OCI-LY3 (cell line): ENCODE results near the gene ARPC5L.

Source experiments
- EZH2phosphoT487 ChIP-seq: fragments of 200-600 bp; shearing (Covaris generic); IDR thresholded peaks from 2 replicates; pipeline ENCODE4 v1.6.1; 2018; ENCODE audit warnings: antibody characterized with exemption, mixed run types, low read depth
- TF ChIP-seq, protein P1 (sequence below): fragments of 200-600, 300-600 bp; sonication (generic); IDR thresholded peaks from 2 replicates; pipeline ENCODE4 v1.5.1; 2014; ENCODE audit warnings: antibody characterized with exemption, low read length, low read depth

DNA sequence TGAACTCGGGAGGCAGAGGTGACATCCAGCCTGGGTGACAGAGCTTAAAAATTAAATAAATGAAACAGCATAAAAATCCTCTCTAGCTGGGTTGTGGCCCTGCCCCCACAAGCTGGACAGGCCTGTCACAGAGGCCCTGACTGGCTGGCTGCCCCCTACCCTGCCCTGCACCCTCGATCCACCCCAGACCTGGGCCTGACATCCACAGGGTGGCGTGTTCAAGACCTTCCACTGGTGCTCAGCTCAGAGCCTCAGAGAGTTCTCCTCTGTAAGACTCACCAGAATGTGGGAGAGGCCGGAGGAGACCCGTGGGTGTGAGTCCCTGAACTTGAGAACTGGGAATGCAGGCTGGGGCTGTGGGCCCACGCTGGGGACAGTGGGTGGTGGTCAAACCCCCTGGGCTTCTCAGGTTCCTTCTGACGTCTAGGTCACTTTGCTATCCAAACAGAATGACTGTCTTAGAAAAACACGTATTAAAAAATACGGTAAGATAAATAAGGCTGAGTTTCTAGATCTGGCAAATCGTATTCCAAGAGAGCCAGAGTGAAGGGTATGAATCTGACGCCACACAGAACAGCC is 18.4 kb upstream of the ARPC5L start:
- TF ChIP-seq, protein P1, sequence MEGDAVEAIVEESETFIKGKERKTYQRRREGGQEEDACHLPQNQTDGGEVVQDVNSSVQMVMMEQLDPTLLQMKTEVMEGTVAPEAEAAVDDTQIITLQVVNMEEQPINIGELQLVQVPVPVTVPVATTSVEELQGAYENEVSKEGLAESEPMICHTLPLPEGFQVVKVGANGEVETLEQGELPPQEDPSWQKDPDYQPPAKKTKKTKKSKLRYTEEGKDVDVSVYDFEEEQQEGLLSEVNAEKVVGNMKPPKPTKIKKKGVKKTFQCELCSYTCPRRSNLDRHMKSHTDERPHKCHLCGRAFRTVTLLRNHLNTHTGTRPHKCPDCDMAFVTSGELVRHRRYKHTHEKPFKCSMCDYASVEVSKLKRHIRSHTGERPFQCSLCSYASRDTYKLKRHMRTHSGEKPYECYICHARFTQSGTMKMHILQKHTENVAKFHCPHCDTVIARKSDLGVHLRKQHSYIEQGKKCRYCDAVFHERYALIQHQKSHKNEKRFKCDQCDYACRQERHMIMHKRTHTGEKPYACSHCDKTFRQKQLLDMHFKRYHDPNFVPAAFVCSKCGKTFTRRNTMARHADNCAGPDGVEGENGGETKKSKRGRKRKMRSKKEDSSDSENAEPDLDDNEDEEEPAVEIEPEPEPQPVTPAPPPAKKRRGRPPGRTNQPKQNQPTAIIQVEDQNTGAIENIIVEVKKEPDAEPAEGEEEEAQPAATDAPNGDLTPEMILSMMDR = no peak
- no peak for TF ChIP-seq EZH2phosphoT487
